GM18508 (cell line): Measurements from ENCODE around the gene EIF1B.

Experiments used
- ATAC-seq: cut with Tn5 transposase; IDR thresholded peaks from one replicate; pipeline ENCODE4 v1.9.1; 2021; ENCODE audit warnings: moderate number of reproducible peaks; ENCODE audit not compliant: insufficient read depth, unreplicated experiment

EIF1B gene

GRCh38 chr3:40307176-40307575, 2.3 kb upstream of the EIF1B start:
- no peak for ATAC-seq

- no peak for ATAC-seq
Observed at GRCh38 chr3:40308725-40309417, 636 bp upstream of the EIF1B start.

- ATAC-seq: peak; percentile 9
Observed at GRCh38 chr3:40309925-40310695, 603 bp downstream of the EIF1B start.

- ATAC-seq: no peak
Observed at GRCh38 chr3:40310705-40311104, 1.2 kb downstream of the EIF1B start.

- no peak for ATAC-seq
Observed at GRCh38 chr3:40312661-40313226, 3.2 kb downstream of the EIF1B start.

- ATAC-seq: no peak
Observed at GRCh38 chr3:40313975-40314860, 4.7 kb downstream of the EIF1B start.

- ATAC-seq: no peak
Observed at GRCh38 chr3:40317061-40317855, 7.8 kb downstream of the EIF1B start.

GRCh38 chr3:40321818-40322217, 12.3 kb downstream of the EIF1B start:
- no peak for ATAC-seq

GRCh38 chr3:40323946-40324345, 14.4 kb downstream of the EIF1B start:
- ATAC-seq: no peak

- no peak for ATAC-seq
Observed at GRCh38 chr3:40324621-40325020, 15.1 kb downstream of the EIF1B start.

GRCh38 chr3:40325465-40325864, 16.0 kb downstream of the EIF1B start:
- no peak for ATAC-seq

GRCh38 chr3:40328374-40328773, 18.9 kb downstream of the EIF1B start:
- no peak for ATAC-seq

- no peak for ATAC-seq
Observed at GRCh38 chr3:40329071-40329470, 19.6 kb downstream of the EIF1B start.

GRCh38 chr3:40332684-40333083, 23.2 kb downstream of the EIF1B start:
- no peak for ATAC-seq

- no peak for ATAC-seq
Observed at GRCh38 chr3:40333416-40333815, 23.9 kb downstream of the EIF1B start.

- no peak for ATAC-seq
Observed at GRCh38 chr3:40333852-40334251, 24.3 kb downstream of the EIF1B start.

- ATAC-seq: no peak
Observed at GRCh38 chr3:40336101-40336500, 26.6 kb downstream of the EIF1B start.

GRCh38 chr3:40336511-40337135, 27.1 kb downstream of the EIF1B start:
- no peak for ATAC-seq
